HUDEP-2 (cell line): ENCODE measurements around the gene CARM1.

Source experiments
- DNase-seq, 76 experiments: peaks; one replicate each; lab custom pipeline; 2025; ENCODE audit not compliant: unreplicated experiment in 76 of 76; lab: John Stamatoyannopoulos, UW

Gene CARM1

GRCh38 chr19:10964903-10965302 is 93.5 kb downstream of the CARM1 start:
- no peak for DNase-seq

- no peak for DNase-seq
These were observed 94.0 kb downstream of the CARM1 start for GRCh38 chr19:10965398-10965797.

- DNase-seq = no peak
These were observed 95.5 kb downstream of the CARM1 start for GRCh38 chr19:10966809-10967208.

- no peak for DNase-seq
These were observed 97.3 kb downstream of the CARM1 start for GRCh38 chr19:10968527-10969135.

GRCh38 chr19:10971107-10971726 is 99.9 kb downstream of the CARM1 start:
- no peak for DNase-seq
